Occipital lobe (tissue), 2 donors: ENCODE measurements around the gene BCL2. TPM values are rescaled to one million over a fixed set of nuclear protein-coding genes. Genes with fewer than 3 reads are reported as not detected.
A peak's percentile ranks its signal among the peaks of the same experiment; 100 is the strongest.

Source experiments
- DNase-seq: peaks from one replicate; lab custom pipeline; 2025; lab: John Stamatoyannopoulos, UW
- total RNA-seq: library from RNA; depleted of rRNA; stranded (reverse); fragments of >200 nt; gene quantifications from one replicate; pipeline ENCODE4 v1.2.3, GENCODE V29; 2014

The BCL2 gene
- total RNA-seq, 1 donor from 2014 or later: 30.6 TPM

GRCh38 chr18:63329431-63330145 is 10.0 kb upstream of the BCL2 start:
- no peak for DNase-seq

- DNase-seq: no peak
Measured at GRCh38 chr18:63326011-63326410, 6.4 kb upstream of the BCL2 start.

GRCh38 chr18:63325086-63325686 is 5.6 kb upstream of the BCL2 start:
- DNase-seq: no peak

- peak; percentile 31 for DNase-seq
Measured at GRCh38 chr18:63322908-63323634, 3.5 kb upstream of the BCL2 start.

- DNase-seq: no peak
Measured at GRCh38 chr18:63322206-63322605, 2.6 kb upstream of the BCL2 start.

- DNase-seq: no peak
Measured at GRCh38 chr18:63321291-63321690, 1.7 kb upstream of the BCL2 start.

- DNase-seq: no peak
Measured at GRCh38 chr18:63320975-63321265, 1.4 kb upstream of the BCL2 start.

GRCh38 chr18:63320123-63320974 is 780 bp upstream of the BCL2 start:
- DNase-seq: peak; percentile 73

GRCh38 chr18:63318889-63319382 is 633 bp downstream of the BCL2 start:
- DNase-seq: no peak

GRCh38 chr18:63317982-63318888 is 1.3 kb downstream of the BCL2 start:
- peak; percentile 33 for DNase-seq

GRCh38 chr18:63317556-63317946 is 2.0 kb downstream of the BCL2 start:
- no peak for DNase-seq

- DNase-seq: no peak
Measured at GRCh38 chr18:63316612-63317555, 2.7 kb downstream of the BCL2 start.

- DNase-seq: no peak
Measured at GRCh38 chr18:63315876-63316275, 3.7 kb downstream of the BCL2 start.

GRCh38 chr18:63315131-63315662 is 4.4 kb downstream of the BCL2 start:
- no peak for DNase-seq

GRCh38 chr18:63314062-63314790 is 5.3 kb downstream of the BCL2 start:
- no peak for DNase-seq

GRCh38 chr18:63313396-63313917 is 6.1 kb downstream of the BCL2 start:
- no peak for DNase-seq

- no peak for DNase-seq
Measured at GRCh38 chr18:63312737-63313395, 6.7 kb downstream of the BCL2 start.

- no peak for DNase-seq
Measured at GRCh38 chr18:63312019-63312409, 7.6 kb downstream of the BCL2 start.
